ENCODE data around the gene EFNA4. TPM values are rescaled to one million over a fixed set of nuclear protein-coding genes. Genes with fewer than 3 reads are reported as not detected.
A peak's percentile ranks its signal among the peaks of the same experiment; 100 is the strongest.

The EFNA4 gene
- total RNA-seq, 1 experiment from 2014 or later = 22.7 TPM

GRCh38 chr1:155105604-155106011 is 42.1 kb downstream of the EFNA4 start (continued):
- no peak for TF ChIP-seq ZSCAN18 (CRISPR knock-in tag; IDR thresholded peaks at IDR 0.05)
- no peak for TF ChIP-seq SMAD3 (CRISPR knock-in tag; IDR thresholded peaks at IDR 0.05; ENCODE audit: borderline replicate concordance)
- no peak for TF ChIP-seq GRHL2 (CRISPR knock-in tag; IDR thresholded peaks at IDR 0.05; ENCODE audit: insufficient replicate concordance, severe bottlenecking)

GRCh38 chr1:155106862-155107261 is 43.3 kb downstream of the EFNA4 start:
- H3K4me3 Mint-ChIP-seq = no peak overlapping the region
- H3K36me3 Mint-ChIP-seq = no peaks in the 10 kb centered on the region
- DNase-seq (ENCODE audit: low spot score) (no peak), ATAC-seq (no peak)
- TF ChIP-seq ZNF138 (CRISPR knock-in tag; conservative IDR thresholded peaks at IDR 0.05) (no peak), NFATC4 (CRISPR knock-in tag; IDR thresholded peaks at IDR 0.05) (no peak), RELA (CRISPR knock-in tag; IDR thresholded peaks at IDR 0.05; ENCODE audit: borderline replicate concordance) (no peak), PREB (CRISPR knock-in tag; IDR thresholded peaks at IDR 0.05; ENCODE audit: borderline replicate concordance) (no peak)
- no peaks in the 10 kb centered on the region for H3K9me3 Mint-ChIP-seq
- ChIA-PET POLR2A (no interaction called here), CTCF (interaction anchor here (0.6 to 3.2 kb wide), 7 partner anchors 9 to 85 kb away, joined by 3 to 25 read pairs (median 5); partner anchors contain the start of gene KRTCAP2)
- peaks cover under 1% of the 10 kb centered on the region; the same call in 1 of the 2 replicates for H3K4me1 Mint-ChIP-seq
- H3K27ac Mint-ChIP-seq = no peak overlapping the region
- peaks cover 14% of the 10 kb centered on the region for H3K27me3 Mint-ChIP-seq (ENCODE audit: low read depth)

- peaks cover 4% of the 10 kb centered on the region; the same call in 1 of the 2 replicates for H3K4me1 Mint-ChIP-seq
- no peak overlapping the region for H3K4me3 Mint-ChIP-seq
- TF ChIP-seq GABPB1 (CRISPR knock-in tag; IDR thresholded peaks at IDR 0.05) (0 out of 2 replicates have a peak, but pooled peaks have one; percentile 16), KAT7 (CRISPR knock-in tag; IDR thresholded peaks at IDR 0.05; ENCODE audit: borderline replicate concordance) (no peak)
- peaks cover 14% of the 10 kb centered on the region for H3K27me3 Mint-ChIP-seq (ENCODE audit: low read depth)
- no peak overlapping the region for H3K27ac Mint-ChIP-seq
- H3K36me3 Mint-ChIP-seq = no peaks in the 10 kb centered on the region
- POLR2A ChIA-PET = no interaction called here
- H3K9me3 Mint-ChIP-seq = no peaks in the 10 kb centered on the region
- CTCF ChIA-PET = interaction anchor here (0.8 to 3.2 kb wide), 7 partner anchors 9 to 65 kb away, joined by 3 to 25 read pairs (median 5); partner anchors contain the start of gene KRTCAP2
- no peak for DNase-seq (ENCODE audit: low spot score)
- no peak for ATAC-seq
Observed at GRCh38 chr1:155107309-155108264, 44.0 kb downstream of the EFNA4 start.

GRCh38 chr1:155108296-155108695 is 44.8 kb downstream of the EFNA4 start:
- peaks cover 14% of the 10 kb centered on the region for H3K27me3 Mint-ChIP-seq (ENCODE audit: low read depth)
- POLR2A ChIA-PET = no interaction called here
- no peak overlapping the region for H3K27ac Mint-ChIP-seq
- no peak overlapping the region for H3K4me3 Mint-ChIP-seq
- no peak for DNase-seq (ENCODE audit: low spot score)
- H3K9me3 Mint-ChIP-seq = no peaks in the 10 kb centered on the region
- H3K4me1 Mint-ChIP-seq = peaks cover 4% of the 10 kb centered on the region; the same call in 1 of the 2 replicates
- CTCF ChIA-PET = interaction anchor here (0.8 to 3.2 kb wide), 4 partner anchors 9 to 59 kb away, joined by 3 to 25 read pairs (median 10); no protein-coding TSS in a partner anchor
- no peaks in the 10 kb centered on the region for H3K36me3 Mint-ChIP-seq
- no peak for ATAC-seq
- TF ChIP-seq MYBL2 (CRISPR knock-in tag; IDR thresholded peaks at IDR 0.05) (no peak), USF1 (CRISPR knock-in tag; IDR thresholded peaks at IDR 0.05) (no peak), ATF6 (CRISPR knock-in tag; IDR thresholded peaks at IDR 0.05) (no peak), ZNF263 (CRISPR knock-in tag; IDR thresholded peaks at IDR 0.05; ENCODE audit: low read depth) (no peak), EMX1 (CRISPR knock-in tag; IDR thresholded peaks at IDR 0.05) (no peak), IRF1 (CRISPR knock-in tag; IDR thresholded peaks at IDR 0.05) (no peak), ESRRA (CRISPR knock-in tag; IDR thresholded peaks at IDR 0.05; ENCODE audit: borderline replicate concordance) (no peak), PREB (CRISPR knock-in tag; IDR thresholded peaks at IDR 0.05; ENCODE audit: borderline replicate concordance) (no peak), ZNF416 (CRISPR knock-in tag; IDR thresholded peaks at IDR 0.05) (no peak), ZNF425 (CRISPR knock-in tag; conservative IDR thresholded peaks at IDR 0.05) (no peak)

Measured in WTC11 (cell line).